Activated effector memory CD4-positive, alpha-beta T cell treated with anti-CD3 and anti-CD28 coated beads, Interleukin-2, amount 50 U/mL, for 16 hours (primary cell): Measurements from ENCODE around the gene DNASE2B.

Source experiments
- DNase-seq: peaks from one replicate; pipeline ENCODE4 v3.0.0-alpha.2; 2020

DNASE2B gene

GRCh38 chr1:84398175-84399155 lies at the start of gene DNASE2B:
Gene DNASE2B, plus strand, starts transcription at chr1:84398484. Its CDS starts 81 bp downstream, at chr1:84398565.
- DNase-seq = no peak

- DNase-seq = no peak
Observed at GRCh38 chr1:84348759-84349158, 49.5 kb upstream of the DNASE2B start.

- DNase-seq = no peak
Observed at GRCh38 chr1:84350104-84350503, 48.2 kb upstream of the DNASE2B start.

GRCh38 chr1:84350550-84350949 lies 47.7 kb upstream of the DNASE2B start:
- DNase-seq = no peak

- DNase-seq = no peak
Observed at GRCh38 chr1:84352298-84353106, 45.8 kb upstream of the DNASE2B start.

GRCh38 chr1:84353695-84354094 lies 44.6 kb upstream of the DNASE2B start:
- DNase-seq = no peak

- no peak for DNase-seq
Observed at GRCh38 chr1:84355556-84355955, 42.7 kb upstream of the DNASE2B start.

- no peak for DNase-seq
Observed at GRCh38 chr1:84356881-84357280, 41.4 kb upstream of the DNASE2B start.

- no peak for DNase-seq
Observed at GRCh38 chr1:84358695-84359094, 39.6 kb upstream of the DNASE2B start.

- no peak for DNase-seq
Observed at GRCh38 chr1:84360316-84360715, 38.0 kb upstream of the DNASE2B start.

- no peak for DNase-seq
Observed at GRCh38 chr1:84361796-84362195, 36.5 kb upstream of the DNASE2B start.

- DNase-seq = no peak
Observed at GRCh38 chr1:84363019-84363418, 35.3 kb upstream of the DNASE2B start.

- no peak for DNase-seq
Observed at GRCh38 chr1:84363622-84364021, 34.7 kb upstream of the DNASE2B start.

GRCh38 chr1:84365225-84366221 lies 32.8 kb upstream of the DNASE2B start:
- DNase-seq = no peak

GRCh38 chr1:84366786-84367185 lies 31.5 kb upstream of the DNASE2B start:
- DNase-seq = no peak

GRCh38 chr1:84367219-84367618 lies 31.1 kb upstream of the DNASE2B start:
- no peak for DNase-seq

GRCh38 chr1:84368441-84368840 lies 29.8 kb upstream of the DNASE2B start:
- no peak for DNase-seq

- DNase-seq = no peak
Observed at GRCh38 chr1:84370266-84370665, 28.0 kb upstream of the DNASE2B start.

- DNase-seq = no peak
Observed at GRCh38 chr1:84370831-84371394, 27.4 kb upstream of the DNASE2B start.

GRCh38 chr1:84373436-84374141 lies 24.7 kb upstream of the DNASE2B start:
- no peak for DNase-seq

- DNase-seq = no peak
Observed at GRCh38 chr1:84374991-84375696, 23.1 kb upstream of the DNASE2B start.
